Mammary epithelial cell (primary cell): ENCODE data around the gene MIP.

Source experiments
- CTCF ChIP-seq, 2 donors: IDR thresholded peaks in 1 of 2; conservative IDR thresholded peaks in 1 of 2; 2 replicates each; pipeline ENCODE4 v1.5.1; 2011 to 2012; ENCODE audit warnings: inconsistent platforms in 2 of 2, low read length in 2 of 2, mild to moderate bottlenecking in 2 of 2, control low read depth in 1 of 2, low read depth in 1 of 2; ENCODE audit not compliant: insufficient read depth in 1 of 2; ENCODE audit errors: extremely low read depth in 1 of 2
- EZH2 ChIP-seq: IDR thresholded peaks from 2 replicates; pipeline ENCODE4 v1.6.1; 2012; ENCODE audit warnings: low read length, inconsistent platforms, borderline replicate concordance

DNA sequence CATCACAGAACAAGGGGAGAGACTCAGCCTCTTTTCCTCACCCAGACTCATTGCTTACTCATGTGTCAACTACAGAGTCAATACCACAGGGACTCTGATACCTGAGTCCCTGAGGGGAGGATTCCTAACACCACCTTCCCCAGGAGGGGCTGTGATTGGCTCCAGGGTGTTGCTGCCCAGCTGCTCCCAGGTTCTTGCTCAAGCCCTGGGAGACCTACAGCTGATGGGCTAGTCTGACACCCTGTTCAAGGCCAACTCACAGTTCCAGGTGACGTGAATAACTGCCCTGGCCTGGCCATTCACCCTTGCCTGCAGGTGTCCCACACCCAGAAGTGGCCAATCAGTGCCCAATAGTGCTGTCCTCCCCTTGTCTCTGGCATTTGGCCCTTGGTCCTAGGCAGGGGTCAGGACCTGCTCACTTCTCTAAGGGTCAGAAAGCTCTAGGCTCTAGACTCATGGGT, 22.5 kb upstream of the MIP start:
- no peak for TF ChIP-seq CTCF (conservative IDR thresholded peaks at IDR 0.05 in 1 of 2, IDR thresholded peaks at IDR 0.05 in 1 of 2; ENCODE audit: extremely low read depth in 1 of 2, insufficient read depth in 1 of 2, low read depth in 1 of 2, low read length in 2 of 2)
- TF ChIP-seq EZH2, result no peak
